GM18498 (cell line): ENCODE measurements around the gene ANO5.

Experiments used
- ATAC-seq: cut with Tn5 transposase; IDR thresholded peaks from one replicate; pipeline ENCODE4 v1.9.1; 2021; ENCODE audit warnings: mild to moderate bottlenecking, moderate library complexity; ENCODE audit not compliant: unreplicated experiment

ANO5 gene, protein sequence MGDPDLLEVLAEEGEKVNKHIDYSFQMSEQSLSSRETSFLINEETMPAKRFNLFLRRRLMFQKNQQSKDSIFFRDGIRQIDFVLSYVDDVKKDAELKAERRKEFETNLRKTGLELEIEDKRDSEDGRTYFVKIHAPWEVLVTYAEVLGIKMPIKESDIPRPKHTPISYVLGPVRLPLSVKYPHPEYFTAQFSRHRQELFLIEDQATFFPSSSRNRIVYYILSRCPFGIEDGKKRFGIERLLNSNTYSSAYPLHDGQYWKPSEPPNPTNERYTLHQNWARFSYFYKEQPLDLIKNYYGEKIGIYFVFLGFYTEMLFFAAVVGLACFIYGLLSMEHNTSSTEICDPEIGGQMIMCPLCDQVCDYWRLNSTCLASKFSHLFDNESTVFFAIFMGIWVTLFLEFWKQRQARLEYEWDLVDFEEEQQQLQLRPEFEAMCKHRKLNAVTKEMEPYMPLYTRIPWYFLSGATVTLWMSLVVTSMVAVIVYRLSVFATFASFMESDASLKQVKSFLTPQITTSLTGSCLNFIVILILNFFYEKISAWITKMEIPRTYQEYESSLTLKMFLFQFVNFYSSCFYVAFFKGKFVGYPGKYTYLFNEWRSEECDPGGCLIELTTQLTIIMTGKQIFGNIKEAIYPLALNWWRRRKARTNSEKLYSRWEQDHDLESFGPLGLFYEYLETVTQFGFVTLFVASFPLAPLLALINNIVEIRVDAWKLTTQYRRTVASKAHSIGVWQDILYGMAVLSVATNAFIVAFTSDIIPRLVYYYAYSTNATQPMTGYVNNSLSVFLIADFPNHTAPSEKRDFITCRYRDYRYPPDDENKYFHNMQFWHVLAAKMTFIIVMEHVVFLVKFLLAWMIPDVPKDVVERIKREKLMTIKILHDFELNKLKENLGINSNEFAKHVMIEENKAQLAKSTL

GRCh38 chr11:22192642-22193347, at the start of gene ANO5:
TSS of gene ANO5 (plus strand) at chr11:22193085. CDS start at chr11:22193493, 408 bp downstream.
- peak; percentile 51 for ATAC-seq

DNA sequence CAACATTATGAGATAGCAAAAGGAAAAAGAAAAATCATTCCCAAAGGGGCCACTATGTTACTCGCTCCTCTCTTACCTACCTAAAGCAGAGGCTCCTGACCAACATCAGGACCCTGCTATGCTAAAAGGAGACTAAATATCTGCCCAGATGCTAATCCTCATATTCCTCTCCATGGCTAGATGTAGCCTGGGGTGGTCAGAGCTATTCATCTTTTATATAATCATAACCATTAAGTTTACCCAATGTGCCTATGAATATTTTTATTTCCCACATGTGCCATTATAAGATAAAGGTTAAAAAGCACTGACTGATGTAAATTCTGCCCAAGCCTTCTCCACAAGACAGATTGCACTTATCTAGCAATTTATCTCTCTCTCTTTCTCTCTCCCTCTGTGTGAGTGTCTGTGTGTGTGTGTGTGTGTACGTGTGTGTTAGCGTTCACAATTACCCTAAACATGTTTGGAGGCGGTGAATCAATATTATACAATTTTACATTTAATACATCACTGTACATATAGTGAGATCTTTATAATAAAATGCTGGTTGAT, 41.2 kb upstream of the ANO5 start:
- ATAC-seq = no peak

GRCh38 chr11:22157531-22157930, 35.4 kb upstream of the ANO5 start:
- ATAC-seq = no peak

DNA sequence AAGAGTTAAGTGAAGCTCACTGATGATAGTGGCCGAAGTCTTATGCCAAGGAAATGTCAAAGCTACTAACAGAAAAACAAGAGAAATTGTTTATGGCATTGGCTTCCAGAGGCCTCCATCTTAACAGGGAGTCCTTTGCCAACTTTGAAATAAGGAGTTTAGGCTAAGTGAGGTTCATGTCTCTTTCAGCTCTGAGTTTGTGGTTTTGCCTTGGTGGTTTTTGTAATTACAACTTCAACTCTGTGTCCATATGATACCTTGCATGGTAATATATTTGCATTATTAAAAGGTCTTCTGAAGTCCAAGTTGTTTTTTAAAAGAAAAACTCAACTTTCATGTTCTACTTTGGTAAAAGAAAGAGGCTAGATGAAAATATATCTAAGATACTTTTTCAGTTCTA, 31.4 kb upstream of the ANO5 start:
- no peak for ATAC-seq

DNA sequence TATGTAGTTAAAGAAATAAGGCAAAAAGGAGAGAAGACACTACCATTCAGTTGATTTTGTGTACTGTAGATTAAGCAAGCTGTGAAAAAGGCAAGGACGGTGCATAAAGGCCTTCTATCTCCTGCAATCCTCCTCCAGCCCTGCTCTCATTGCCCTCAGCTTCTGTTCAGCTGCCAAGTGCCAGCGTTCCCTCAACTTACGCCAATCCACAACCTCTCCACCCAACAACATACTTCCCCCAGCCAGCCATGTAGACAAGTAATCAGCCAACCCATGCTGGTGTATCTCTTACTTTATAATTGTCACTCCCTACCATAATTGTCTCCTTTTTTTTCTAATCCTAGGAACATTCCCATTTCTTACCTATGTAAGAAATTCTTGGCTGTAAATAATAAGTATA, 30.1 kb upstream of the ANO5 start:
- ATAC-seq = no peak

DNA sequence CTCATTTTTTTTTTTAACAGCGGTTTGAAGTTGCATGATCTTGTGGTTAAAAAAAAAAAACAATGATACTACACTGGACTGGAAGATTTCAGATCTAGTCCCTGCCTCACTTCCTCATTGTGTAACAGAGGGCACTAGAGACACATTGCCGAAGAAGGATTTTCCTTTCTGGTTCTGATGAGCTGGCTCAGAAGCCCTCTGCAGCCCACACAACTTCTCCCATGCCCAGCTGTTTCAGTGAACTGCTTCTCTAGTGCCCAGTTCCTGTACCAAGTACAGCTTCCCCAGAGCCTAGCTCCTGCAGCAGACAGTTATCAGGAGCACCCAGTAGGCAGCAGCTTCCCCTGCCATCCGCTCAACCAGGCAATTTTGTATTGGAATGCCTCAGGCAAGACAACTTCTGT, 29.5 kb upstream of the ANO5 start:
- peak; percentile 85 for ATAC-seq

DNA sequence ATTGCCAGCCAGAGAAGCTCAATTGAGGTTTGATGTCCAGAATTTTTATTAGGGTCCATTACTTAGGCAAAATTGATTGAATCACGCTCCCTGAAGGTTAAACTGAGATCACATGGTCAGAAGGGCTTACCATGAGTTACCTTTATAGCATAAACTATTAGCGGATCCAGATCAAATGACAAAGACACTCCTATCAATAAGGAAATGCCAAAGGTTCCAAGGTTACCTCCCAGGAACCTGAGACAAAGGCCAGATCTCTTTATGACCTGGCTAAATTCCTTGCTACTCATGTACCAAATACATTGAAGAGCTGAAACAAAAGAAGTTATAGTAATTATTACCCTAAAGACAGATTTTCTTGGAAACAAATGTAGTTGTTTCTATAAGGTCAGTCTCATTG, 27.8 kb upstream of the ANO5 start:
- ATAC-seq = no peak

DNA sequence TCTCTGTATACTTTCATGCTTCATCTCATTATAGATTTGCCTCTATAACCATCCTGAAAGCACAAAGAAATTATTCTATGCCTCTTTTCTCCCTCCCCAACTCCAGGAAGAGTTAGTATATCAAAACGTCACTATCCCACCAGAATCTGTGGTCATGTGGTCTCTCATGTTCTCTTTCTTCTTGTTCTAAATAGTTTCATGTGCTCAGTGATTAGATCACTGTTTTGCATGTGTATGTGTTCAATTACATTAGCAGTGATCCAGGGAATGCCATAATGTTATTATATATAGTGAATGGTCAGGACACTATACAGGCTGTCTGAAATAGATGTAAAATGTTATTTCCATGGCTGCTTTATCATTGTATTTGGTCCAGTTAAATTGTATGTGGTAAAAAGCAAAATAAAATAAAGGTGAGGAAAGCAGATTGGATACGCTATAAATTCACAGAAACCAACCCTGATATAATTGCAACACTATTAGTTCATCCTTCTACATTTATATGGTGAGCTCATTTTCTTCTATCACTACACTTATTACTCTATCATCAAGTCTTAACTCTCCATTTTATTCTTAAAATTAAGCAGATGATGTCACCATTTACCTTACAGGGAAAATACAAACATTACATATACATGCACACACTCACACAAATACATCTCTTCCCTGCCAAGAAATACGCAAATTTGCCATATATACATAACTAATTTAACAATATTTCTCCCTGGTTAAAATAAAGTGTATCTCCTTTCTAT, 26.9 kb upstream of the ANO5 start:
- ATAC-seq = no peak

DNA sequence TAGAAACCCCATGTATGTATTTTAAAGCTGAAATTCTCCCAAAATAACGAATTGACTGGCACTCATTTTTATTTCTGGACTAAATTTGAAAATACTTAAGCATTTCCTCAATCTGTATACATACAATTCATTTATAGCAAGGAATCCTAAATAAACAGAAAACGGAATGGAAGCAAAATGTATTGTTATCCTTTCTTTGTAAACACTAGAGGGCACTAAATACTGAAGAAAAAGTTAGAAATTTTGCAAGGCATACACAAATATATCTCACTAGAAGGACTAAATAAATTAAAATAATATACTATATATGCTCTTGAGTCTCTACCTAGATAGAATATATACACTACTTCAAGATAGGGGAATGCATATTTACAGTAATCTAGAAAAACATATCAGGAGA, 23.1 kb upstream of the ANO5 start:
- ATAC-seq = no peak

GRCh38 chr11:22173532-22173931, 19.4 kb upstream of the ANO5 start:
- no peak for ATAC-seq

- no peak for ATAC-seq
These were observed 15.7 kb upstream of the ANO5 start for GRCh38 chr11:22177186-22177585.

GRCh38 chr11:22179626-22180025, 13.3 kb upstream of the ANO5 start:
- ATAC-seq = no peak

- ATAC-seq = no peak
These were observed 12.8 kb upstream of the ANO5 start for GRCh38 chr11:22180131-22180530.

- ATAC-seq = no peak
These were observed 3.2 kb upstream of the ANO5 start for GRCh38 chr11:22189660-22190059.

DNA sequence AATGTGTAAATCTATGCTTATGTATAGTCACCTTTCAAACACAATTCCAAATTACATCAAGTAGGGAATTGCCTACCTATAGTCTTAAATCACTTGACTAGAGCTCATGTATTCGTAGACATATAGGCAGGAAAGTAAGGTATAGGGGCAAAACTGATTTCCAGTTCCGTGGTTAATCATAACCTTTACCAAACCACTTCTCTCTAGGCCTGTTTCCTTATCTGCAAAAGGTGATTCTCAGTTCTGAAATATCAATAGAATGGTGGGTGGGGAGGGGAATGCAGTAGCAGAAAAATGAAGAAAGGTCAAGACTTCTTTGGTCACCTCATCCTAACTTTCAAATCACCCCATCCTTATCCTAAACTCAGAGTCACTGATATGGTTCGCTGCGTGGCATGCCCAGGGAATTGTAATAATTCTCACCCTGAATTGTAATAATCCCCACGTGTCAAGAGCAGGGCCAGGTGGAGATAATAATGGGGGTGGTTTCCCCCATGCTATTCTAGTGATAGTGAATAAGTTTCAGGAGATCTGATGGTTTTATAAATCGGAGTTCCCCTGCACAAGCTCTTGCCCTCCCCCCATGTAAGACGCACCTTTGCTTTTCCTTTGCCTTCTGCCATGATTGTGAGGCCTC, 1.9 kb upstream of the ANO5 start:
- peak; percentile 34 for ATAC-seq

DNA sequence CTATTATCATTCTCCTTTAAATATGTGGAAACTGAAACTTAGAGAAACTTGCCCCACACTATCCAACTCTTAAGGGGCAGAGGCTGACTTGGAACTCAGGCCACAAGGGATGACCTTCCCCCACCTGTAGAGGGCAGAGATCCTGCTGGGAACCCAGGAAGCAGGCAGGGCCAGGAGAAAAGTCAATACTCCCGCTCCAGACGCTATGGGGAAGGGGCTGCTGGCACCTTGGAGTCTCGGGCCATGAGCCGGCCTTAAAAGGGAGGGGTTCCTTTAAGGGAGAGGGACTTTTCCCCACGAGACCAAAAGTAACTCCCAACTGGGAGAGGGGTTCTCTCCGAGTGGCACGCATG, 620 bp upstream of the ANO5 start:
- no peak for ATAC-seq

DNA sequence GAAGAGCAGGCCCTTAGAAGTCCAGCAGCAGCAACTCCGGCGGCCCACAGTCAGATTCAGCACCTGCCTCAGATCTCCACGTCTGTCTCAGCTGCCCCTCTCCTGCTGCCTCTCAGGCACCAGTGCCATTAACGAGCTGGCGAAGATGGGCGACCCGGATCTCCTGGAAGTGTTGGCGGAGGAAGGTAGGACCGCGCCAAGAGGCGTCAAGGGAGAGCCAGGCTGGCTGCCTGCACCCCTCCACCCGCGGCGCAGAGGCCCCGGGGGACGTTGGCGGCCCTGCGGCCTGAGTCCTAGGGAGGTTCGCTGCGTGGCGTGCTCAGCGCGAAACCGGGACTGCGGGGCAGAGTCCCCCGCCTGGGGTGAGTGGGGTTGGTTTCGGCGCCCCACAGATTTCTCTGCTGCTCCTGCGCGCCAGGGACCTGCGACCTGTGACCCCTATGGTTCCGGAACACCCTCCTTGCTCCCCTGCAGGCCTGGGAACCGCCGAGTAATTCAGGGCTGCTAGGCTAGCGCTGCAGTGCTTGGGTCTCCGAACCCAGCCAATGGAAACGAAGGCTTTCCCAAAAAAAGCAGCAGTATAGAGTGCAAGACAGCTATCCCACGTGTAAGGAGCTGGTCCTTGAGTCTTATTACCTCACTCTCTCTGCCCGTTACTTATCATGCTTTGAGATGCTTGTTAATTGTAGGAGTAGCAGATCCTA, 615 bp downstream of the ANO5 start:
- peak; percentile 39 for ATAC-seq

DNA sequence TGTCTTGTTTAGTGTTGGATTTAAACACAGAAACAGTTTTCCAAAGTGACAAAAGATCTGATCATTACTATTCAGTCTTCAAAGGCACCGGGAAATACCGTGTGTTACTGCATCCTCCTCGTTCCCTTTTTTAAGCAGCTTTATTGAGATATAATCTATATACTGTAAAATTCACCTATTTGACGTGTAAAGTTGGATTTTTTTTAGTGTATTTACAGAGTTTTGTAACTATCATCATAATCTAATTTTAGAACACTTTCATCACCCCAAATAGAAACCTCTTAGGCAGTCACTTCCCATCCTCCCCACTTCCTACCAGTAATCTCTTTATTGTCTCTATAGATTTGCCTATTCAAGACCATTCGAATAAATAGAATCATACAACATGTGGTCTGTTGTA, 1.4 kb downstream of the ANO5 start:
- no peak for ATAC-seq

GRCh38 chr11:22194907-22195306, 2.0 kb downstream of the ANO5 start:
- ATAC-seq = no peak
